Activated naive CD8-positive, alpha-beta T cell (primary cell): ENCODE measurements around the gene SUCLG2.
"Not testable (repeated sequence)": the region's sequence is repeated elsewhere in the genome, so short reads cannot be mapped to it uniquely, and the experiment has no call there.

Experiments
- H3K27ac Mint-ChIP-seq: one replicate; pipeline ENCODE4 v1.8.0; 2021; ENCODE audit warnings: mixed read lengths
- H3K27me3 Mint-ChIP-seq: one replicate; pipeline ENCODE4 v1.8.0; 2021; ENCODE audit warnings: mixed read lengths
- H3K36me3 Mint-ChIP-seq: one replicate; pipeline ENCODE4 v1.8.0; 2021; ENCODE audit warnings: mixed read lengths
- H3K4me1 Mint-ChIP-seq: one replicate; pipeline ENCODE4 v1.8.0; 2021; ENCODE audit warnings: low read depth, mixed read lengths
- H3K4me3 Mint-ChIP-seq: one replicate; pipeline ENCODE4 v1.8.0; 2021; ENCODE audit warnings: mild to moderate bottlenecking, mixed read lengths
- H3K9me3 Mint-ChIP-seq: one replicate; pipeline ENCODE4 v1.8.0; 2021; ENCODE audit warnings: low read depth, mixed read lengths

SUCLG2 gene

DNA sequence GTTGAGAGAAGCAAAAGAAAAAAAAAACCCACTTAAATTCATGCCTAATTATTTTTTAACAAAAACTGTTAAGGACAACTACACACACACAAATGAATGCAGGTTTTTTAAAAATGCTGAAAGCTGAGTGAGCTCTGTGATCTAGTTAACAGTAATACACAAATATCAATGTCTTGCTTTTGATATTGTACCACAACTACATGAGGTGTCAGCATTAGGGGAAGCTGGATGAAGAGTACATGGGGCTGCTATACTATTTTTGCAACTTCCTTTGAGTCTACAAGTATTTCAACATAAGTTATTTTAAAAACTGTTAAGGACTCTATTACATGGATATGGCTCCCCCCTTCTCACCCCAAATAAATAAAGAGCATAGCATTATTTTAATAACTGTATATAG lies 44.7 kb downstream of the SUCLG2 start:
- Mint-ChIP-seq H3K4me3 (no peak overlapping the region), H3K9me3 (no peaks in the 10 kb centered on the region), H3K27ac (no peak overlapping the region), H3K36me3 (peaks cover 54% of the 10 kb centered on the region), H3K27me3 (no peaks in the 10 kb centered on the region), H3K4me1 (peaks cover 43% of the 10 kb centered on the region)

DNA sequence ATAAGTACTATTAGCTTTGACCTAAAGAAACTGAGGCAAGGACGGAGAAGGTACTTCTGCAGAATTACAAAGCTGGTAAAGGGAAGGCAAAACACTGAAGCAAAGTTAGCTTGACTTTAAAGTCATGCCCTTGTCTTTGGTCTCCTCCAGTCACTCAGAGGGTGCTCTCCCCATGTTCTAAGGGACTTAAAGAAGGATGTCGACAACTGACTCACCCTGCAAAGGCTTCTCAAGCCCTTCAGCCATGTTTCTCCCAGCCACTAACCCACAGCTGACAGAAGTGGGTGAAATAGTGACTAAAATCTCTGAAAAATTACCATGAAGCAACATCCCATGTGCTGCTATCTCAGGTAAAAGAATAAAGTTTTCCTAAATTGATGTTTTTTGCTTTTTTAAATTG lies 46.4 kb downstream of the SUCLG2 start:
- Mint-ChIP-seq H3K4me3 (no peak overlapping the region), H3K4me1 (peaks cover 52% of the 10 kb centered on the region), H3K27ac (no peak overlapping the region), H3K9me3 (no peaks in the 10 kb centered on the region), H3K27me3 (no peaks in the 10 kb centered on the region), H3K36me3 (peaks cover 44% of the 10 kb centered on the region)

DNA sequence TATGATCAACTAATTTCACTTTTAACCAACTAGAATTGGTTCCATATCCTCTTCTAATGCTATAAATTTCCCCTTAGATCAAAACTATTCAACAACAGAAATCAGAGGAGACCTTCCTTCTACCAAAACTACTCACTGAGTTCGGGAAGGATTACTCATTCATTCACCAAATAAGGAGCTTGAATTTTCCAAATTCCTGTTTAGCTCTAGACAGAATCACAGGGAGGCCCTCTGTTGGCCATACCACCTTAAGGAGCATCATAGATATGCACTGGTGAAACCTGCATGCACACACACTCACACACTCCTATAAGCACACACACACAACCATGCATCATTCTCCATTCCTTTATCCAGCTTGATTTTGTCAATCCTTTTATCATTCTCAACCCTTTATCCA lies 49.0 kb downstream of the SUCLG2 start:
- Mint-ChIP-seq H3K9me3 (no peaks in the 10 kb centered on the region), H3K4me3 (no peak overlapping the region), H3K27ac (peak overlapping the region; percentile 46), H3K36me3 (peaks cover 36% of the 10 kb centered on the region), H3K27me3 (no peaks in the 10 kb centered on the region), H3K4me1 (peaks cover 61% of the 10 kb centered on the region)

DNA sequence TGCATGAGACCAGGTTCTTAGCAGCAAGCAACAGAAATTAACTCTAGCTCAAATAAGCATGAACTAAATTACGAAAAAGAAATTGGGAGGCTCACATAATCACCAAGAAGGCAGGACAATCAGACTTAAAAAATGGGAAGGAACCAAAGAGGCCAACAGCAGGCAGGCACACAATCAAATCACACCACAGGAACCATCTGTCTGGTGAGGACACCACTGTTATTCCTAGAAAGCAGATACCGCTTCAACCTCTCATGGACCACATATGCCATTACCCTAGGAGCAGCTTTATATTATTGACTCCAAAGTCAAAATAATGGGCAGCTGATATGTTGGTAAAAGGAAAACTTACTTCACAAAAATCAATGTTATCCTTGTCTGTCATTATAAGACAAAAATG lies 51.6 kb downstream of the SUCLG2 start:
- peaks cover 24% of the 10 kb centered on the region for H3K36me3 Mint-ChIP-seq
- H3K9me3 Mint-ChIP-seq, result no peaks in the 10 kb centered on the region
- H3K27ac Mint-ChIP-seq, result peak overlapping the region; percentile 85
- no peaks in the 10 kb centered on the region for H3K27me3 Mint-ChIP-seq
- peak overlapping the region; percentile 78 for H3K4me3 Mint-ChIP-seq
- peaks cover 82% of the 10 kb centered on the region for H3K4me1 Mint-ChIP-seq

DNA sequence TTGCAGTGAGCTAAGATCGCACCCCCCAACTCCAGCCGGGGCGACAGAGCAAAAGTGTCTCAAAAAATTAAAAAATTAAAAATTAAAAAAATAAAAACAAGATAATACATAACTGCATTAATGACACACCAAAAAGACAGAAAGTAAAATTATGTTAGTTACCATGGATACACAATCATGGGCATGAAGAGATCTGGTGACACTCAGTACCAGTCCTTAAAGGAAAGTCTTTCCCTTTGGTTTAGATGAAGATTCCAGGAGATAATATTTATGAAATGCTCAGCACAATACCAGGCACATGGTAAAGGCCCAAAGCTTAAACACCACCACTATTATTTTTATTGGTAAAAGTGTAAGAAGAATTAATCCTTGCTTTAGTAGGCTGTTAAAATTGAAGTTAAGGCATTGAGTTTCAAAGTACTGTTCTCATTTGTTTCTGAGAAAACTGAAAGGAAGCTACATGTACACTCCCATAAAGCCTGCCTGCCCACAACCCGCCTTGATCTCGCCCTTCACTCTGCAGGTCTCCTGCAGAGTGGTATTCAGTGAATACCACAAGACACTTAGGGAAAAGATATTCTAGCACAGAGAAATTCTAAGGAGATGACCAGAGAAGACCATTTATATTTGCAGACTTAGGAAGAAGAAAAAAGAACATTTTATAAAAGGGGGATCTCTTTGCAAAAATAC lies 52.3 kb downstream of the SUCLG2 start:
- Mint-ChIP-seq H3K4me3 (peak overlapping the region; percentile 78), H3K9me3 (no peaks in the 10 kb centered on the region), H3K4me1 (peaks cover 87% of the 10 kb centered on the region), H3K27me3 (no peaks in the 10 kb centered on the region), H3K36me3 (peaks cover 18% of the 10 kb centered on the region), H3K27ac (peak overlapping the region; percentile 85)

DNA sequence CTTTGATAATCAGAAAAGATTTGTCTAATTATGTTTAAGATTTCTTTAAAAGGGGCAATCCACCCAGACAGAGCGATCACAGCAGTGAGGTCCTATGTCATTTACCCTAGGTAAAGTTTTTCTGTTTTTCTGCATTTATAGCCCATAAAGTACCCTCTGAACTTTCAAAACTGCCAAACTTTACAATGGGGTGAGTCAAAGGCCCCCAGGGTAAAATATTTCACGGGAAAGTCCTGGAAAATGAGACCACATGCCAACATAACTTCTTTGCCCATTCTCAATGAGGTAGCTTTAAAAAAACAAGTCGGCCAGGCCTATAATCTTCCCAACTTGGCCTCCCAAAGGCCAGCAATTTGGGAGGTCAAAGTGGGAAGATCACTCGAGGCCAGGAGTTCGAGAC lies 53.0 kb downstream of the SUCLG2 start:
- Mint-ChIP-seq H3K4me3 (no peak overlapping the region), H3K27ac (peak overlapping the region; percentile 55), H3K36me3 (peaks cover 22% of the 10 kb centered on the region), H3K9me3 (no peaks in the 10 kb centered on the region), H3K27me3 (no peaks in the 10 kb centered on the region), H3K4me1 (peaks cover 89% of the 10 kb centered on the region)

DNA sequence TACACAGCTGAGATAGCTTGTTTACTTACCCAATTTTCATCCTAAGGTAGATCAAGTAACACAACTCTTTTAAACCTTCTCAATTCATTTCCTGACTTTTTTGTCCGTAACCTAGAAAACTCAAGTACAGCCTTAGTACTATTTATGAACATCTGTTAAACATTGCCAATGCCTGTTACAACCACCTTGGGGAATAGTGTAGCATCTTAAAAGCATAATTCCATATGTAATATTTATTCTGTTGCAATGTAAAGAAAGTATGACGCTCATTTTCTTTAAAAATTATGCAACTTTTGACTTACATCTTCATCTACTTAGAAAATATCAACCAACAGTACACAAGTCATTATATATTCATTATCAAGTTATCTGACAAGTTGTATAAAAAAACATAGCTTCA lies 54.6 kb downstream of the SUCLG2 start:
- H3K27ac Mint-ChIP-seq, result peak overlapping the region; percentile 84
- H3K36me3 Mint-ChIP-seq, result peaks cover 17% of the 10 kb centered on the region
- H3K9me3 Mint-ChIP-seq, result no peaks in the 10 kb centered on the region
- peaks cover 89% of the 10 kb centered on the region for H3K4me1 Mint-ChIP-seq
- H3K27me3 Mint-ChIP-seq, result no peaks in the 10 kb centered on the region
- H3K4me3 Mint-ChIP-seq, result peak overlapping the region; percentile 14

DNA sequence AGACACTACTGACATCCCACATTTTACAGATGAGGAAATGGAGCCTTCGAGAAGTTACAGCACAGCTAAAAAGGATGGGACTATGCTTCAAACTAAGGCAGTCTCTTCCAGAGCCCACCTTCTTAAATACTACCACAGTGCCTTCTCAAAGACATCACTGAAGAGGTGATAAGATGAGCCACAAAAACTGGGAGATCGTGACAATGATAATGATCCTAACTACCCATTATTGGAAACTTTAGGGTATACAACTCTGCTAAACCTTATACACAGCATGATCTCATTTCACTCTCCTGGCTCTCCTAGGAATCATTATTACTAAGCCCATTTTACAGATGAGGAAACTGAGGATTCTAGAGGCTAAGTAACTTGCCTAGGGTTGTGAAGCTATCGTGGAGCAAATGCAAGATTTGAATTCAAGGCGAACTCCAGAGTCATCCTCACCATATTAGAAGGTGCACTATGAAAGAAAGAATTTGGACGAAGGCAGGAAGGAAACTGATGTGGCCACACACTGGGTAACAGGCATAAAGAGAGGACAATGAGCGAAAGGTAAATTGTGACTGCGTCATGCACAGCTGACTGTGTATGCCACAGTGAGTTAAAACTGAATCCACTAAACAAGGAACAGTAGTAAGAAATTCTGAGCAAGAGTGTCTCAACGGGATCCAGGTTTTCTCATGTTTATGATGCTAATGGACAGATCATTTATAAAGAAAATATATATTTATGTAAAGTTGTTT lies 55.4 kb downstream of the SUCLG2 start:
- Mint-ChIP-seq H3K27ac (peak overlapping the region; percentile 84), H3K4me3 (no peak overlapping the region), H3K9me3 (no peaks in the 10 kb centered on the region), H3K27me3 (no peaks in the 10 kb centered on the region), H3K36me3 (peaks cover 15% of the 10 kb centered on the region), H3K4me1 (peaks cover 90% of the 10 kb centered on the region)

DNA sequence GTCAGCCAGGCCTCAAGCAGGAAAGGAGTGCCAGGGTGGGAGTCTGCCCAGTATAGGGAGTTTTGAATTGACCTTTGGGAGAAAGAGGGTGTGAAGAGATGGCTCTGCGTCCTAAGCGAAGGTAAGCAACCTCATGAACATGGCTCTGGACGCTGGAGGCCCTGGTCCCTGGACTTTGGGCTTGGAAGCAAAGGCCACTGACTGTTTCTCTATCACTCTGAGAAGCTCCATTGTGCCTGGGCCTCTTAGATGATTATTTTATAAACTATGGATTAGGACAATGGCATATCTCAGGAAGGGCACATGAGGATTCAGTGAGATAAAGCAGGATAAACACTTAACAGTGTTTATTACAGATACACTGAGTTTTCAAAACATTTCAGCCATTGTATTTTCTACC lies 59.0 kb downstream of the SUCLG2 start:
- no peaks in the 10 kb centered on the region for H3K27me3 Mint-ChIP-seq
- peaks cover 32% of the 10 kb centered on the region for H3K36me3 Mint-ChIP-seq
- H3K27ac Mint-ChIP-seq, result peak overlapping the region; percentile 48
- peaks cover 86% of the 10 kb centered on the region for H3K4me1 Mint-ChIP-seq
- H3K9me3 Mint-ChIP-seq, result no peaks in the 10 kb centered on the region
- H3K4me3 Mint-ChIP-seq, result no peak overlapping the region

DNA sequence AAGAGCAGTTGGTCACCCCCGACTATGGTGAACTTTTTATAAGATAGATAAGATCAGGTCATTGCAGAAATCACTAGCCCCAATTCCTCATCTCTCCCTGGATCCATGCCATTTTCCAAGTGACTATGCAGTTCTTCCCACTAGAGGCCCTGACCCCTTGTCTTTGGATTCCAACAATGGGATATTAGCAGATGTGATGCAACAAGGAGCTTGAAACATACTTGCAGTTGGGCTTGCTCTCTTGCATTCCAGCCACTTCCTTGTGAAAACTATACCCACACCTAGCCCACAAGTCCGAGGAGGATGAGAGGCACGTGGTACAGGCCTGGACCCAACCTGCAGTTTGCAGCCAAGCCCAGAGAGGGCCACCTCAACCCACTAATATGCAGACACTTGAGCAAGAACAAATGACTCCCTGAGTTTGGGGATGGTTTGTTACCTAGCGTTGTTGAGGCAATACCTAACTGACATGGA lies 60.6 kb downstream of the SUCLG2 start:
- no peaks in the 10 kb centered on the region for H3K27me3 Mint-ChIP-seq
- H3K36me3 Mint-ChIP-seq, result peaks cover 37% of the 10 kb centered on the region
- H3K4me3 Mint-ChIP-seq, result no peak overlapping the region
- H3K27ac Mint-ChIP-seq, result no peak overlapping the region
- peaks cover 76% of the 10 kb centered on the region for H3K4me1 Mint-ChIP-seq
- no peaks in the 10 kb centered on the region for H3K9me3 Mint-ChIP-seq

DNA sequence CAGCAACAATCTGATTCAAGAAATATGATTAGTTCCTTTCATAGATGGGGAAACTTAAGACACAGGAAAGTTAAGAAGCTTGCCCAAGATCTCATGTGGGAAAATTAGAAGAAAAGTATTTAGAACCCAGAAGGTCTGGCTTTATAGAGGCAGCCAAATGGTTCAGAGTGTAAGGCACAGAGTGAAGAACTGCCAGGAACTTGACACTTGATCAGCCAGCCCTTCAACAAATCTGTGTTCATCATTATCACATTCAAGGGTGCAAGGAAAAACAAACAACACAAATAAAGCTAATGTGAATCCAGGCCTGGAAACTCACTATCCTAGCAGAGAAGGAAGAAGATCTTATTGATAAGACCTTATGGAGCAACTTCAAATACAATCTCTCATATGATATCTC lies 62.4 kb downstream of the SUCLG2 start:
- Mint-ChIP-seq H3K36me3 (peaks cover 34% of the 10 kb centered on the region), H3K4me3 (no peak overlapping the region), H3K27ac (no peak overlapping the region), H3K4me1 (peaks cover 71% of the 10 kb centered on the region), H3K27me3 (no peaks in the 10 kb centered on the region), H3K9me3 (no peaks in the 10 kb centered on the region)

DNA sequence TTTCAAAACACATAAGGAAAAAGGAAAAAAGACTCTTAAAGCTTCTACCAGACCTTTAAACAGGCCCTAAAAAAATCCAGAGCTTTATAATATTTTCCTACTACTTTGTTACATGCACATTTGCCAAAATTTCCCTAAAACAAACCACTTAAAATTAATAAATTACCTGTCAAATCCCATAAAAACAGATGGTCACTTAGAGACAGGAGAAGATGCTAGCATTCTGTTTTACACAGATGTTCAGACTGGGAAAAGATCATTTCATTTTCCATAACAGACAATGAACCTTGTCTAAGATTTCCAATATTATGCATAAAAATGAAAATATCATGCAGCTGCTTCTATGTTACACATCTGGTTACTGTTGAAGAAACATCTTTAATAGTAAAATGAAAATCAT lies 66.6 kb downstream of the SUCLG2 start:
- Mint-ChIP-seq H3K36me3 (peaks cover 40% of the 10 kb centered on the region), H3K9me3 (no peaks in the 10 kb centered on the region), H3K4me1 (peaks cover 70% of the 10 kb centered on the region), H3K27me3 (no peaks in the 10 kb centered on the region), H3K27ac (no peak overlapping the region), H3K4me3 (no peak overlapping the region)

DNA sequence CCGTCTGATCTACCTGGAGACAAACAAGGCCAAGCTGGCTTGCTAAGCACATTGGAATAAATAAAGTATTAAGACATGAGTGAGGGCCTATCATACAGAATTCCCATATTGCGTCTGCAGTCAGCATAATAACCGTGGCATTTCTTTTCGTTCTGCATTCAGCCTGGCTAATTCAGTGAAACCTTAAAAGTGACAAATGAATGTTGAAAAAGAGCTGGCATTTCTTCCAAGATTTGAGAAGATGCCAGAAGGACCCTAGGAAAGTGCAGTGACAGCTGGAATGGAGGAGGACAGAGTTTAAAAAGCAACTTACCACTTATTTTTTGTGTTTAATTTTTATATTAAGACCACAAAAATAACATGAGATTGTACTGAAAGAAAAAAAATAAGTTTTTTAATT lies 67.1 kb downstream of the SUCLG2 start:
- H3K4me3 Mint-ChIP-seq, result no peak overlapping the region
- H3K27ac Mint-ChIP-seq, result no peak overlapping the region
- no peaks in the 10 kb centered on the region for H3K9me3 Mint-ChIP-seq
- H3K4me1 Mint-ChIP-seq, result peaks cover 72% of the 10 kb centered on the region
- H3K36me3 Mint-ChIP-seq, result peaks cover 44% of the 10 kb centered on the region
- no peaks in the 10 kb centered on the region for H3K27me3 Mint-ChIP-seq

DNA sequence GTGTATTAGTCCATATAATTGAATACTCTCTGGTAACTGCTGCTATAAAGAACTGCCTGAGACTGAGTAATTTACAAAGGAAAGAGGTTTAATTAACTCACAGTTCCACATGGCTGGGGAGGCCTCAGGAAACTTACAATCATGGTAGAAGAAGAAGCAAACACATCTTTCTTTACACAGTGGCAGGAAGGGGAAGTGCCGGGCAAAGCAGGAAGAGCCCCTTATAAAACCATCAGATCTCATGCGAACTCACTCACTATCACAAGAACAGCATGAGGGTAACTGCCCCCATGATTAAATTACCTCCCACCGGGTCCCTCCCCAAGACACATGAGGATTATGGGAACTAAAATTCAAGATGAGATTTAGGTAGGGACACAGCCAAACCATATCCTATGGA lies 69.8 kb downstream of the SUCLG2 start:
- not testable (repeated sequence) for H3K27me3 Mint-ChIP-seq, H3K9me3 Mint-ChIP-seq, H3K27ac Mint-ChIP-seq
- Mint-ChIP-seq H3K36me3 (peaks cover 36% of the 10 kb centered on the region), H3K4me3 (peak overlapping the region; percentile 15), H3K4me1 (peaks cover 59% of the 10 kb centered on the region)

DNA sequence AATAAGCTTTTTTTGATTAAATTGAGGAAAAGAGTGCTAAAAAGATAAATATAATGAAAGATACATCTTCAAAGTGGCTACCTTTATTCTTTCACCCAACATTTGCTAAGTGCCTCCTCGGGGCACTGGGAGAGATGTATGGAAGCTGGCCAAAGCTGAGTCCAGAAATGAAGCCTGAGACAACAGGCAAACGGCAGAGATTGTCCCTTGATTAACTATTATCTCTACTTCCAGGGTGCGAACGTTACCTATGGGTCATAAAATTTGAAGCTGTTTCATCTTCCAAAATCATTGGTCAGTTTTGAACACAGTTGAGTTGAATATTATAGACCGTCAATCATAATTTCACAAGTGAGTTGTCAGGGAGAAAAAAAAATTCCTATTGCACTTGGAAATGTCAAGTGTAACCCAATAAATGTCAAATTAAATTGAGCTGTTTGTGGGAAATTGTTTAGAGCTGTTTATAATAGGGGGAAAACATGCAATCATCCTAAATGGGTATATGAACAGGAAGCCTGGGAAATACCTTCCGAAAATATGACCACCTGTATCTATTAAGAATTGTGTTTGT lies 73.9 kb downstream of the SUCLG2 start:
- H3K9me3 Mint-ChIP-seq, result no peaks in the 10 kb centered on the region
- no peak overlapping the region for H3K27ac Mint-ChIP-seq
- peaks cover 31% of the 10 kb centered on the region for H3K36me3 Mint-ChIP-seq
- H3K27me3 Mint-ChIP-seq, result no peaks in the 10 kb centered on the region
- no peak overlapping the region for H3K4me3 Mint-ChIP-seq
- H3K4me1 Mint-ChIP-seq, result peaks cover 46% of the 10 kb centered on the region
